HL-60 (cell line): Measurements from ENCODE around the gene HIRA.

Experiments
- POLR2AphosphoS5 ChIP-seq: IDR thresholded peaks from 2 replicates; pipeline ENCODE4 v1.6.1; 2012; ENCODE audit warnings: low read depth
- SPI1 ChIP-seq: IDR thresholded peaks from 2 replicates; pipeline ENCODE4 v1.6.1; 2012; ENCODE audit warnings: low read depth, mild to moderate bottlenecking, borderline replicate concordance
- TF ChIP-seq, protein P1 (sequence below): IDR thresholded peaks from one replicate; pipeline ENCODE4 v1.5.1; 2011; ENCODE audit warnings: low read length, control low read depth, inconsistent platforms; ENCODE audit not compliant: insufficient read depth

DNA sequence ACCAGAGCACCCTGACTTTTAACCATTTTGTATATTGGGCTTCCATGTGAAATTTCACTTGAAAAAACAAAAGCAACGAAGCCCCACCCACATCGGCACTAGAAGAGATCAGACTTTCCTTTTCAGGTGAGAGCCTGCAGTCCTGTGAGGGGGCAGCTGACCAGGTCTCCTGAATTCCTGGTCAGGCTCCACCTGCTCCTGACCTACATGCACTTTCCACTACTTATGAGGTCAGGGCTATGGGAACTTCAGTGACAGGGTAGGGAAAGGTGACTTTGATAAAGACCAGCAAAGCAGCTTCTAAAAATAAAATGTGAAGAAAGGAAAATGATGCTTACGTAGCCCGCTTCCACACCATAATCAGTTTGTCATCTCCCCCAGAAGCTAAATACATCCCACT, 24.7 kb downstream of the HIRA start:
- TF ChIP-seq, protein P1, sequence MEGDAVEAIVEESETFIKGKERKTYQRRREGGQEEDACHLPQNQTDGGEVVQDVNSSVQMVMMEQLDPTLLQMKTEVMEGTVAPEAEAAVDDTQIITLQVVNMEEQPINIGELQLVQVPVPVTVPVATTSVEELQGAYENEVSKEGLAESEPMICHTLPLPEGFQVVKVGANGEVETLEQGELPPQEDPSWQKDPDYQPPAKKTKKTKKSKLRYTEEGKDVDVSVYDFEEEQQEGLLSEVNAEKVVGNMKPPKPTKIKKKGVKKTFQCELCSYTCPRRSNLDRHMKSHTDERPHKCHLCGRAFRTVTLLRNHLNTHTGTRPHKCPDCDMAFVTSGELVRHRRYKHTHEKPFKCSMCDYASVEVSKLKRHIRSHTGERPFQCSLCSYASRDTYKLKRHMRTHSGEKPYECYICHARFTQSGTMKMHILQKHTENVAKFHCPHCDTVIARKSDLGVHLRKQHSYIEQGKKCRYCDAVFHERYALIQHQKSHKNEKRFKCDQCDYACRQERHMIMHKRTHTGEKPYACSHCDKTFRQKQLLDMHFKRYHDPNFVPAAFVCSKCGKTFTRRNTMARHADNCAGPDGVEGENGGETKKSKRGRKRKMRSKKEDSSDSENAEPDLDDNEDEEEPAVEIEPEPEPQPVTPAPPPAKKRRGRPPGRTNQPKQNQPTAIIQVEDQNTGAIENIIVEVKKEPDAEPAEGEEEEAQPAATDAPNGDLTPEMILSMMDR = no peak
- TF ChIP-seq SPI1 (no peak), POLR2AphosphoS5 (no peak)
